Neuronal stem cell (in vitro differentiated cells): ENCODE data around the gene CNIH2.

Source experiments
- DNase-seq: peaks from one replicate; pipeline ENCODE4 v3.0.0-alpha.2; 2013; ENCODE audit warnings: low spot score
- H2AFZ ChIP-seq: one replicate; pipeline ENCODE4 v1.6.1; 2013; ENCODE audit warnings: mild to moderate bottlenecking, low read length, inconsistent platforms
- H2AK5ac ChIP-seq: 2 replicates; pipeline ENCODE4 v1.6.1; 2013; ENCODE audit warnings: low read depth, mild to moderate bottlenecking, inconsistent platforms, low read length, moderate library complexity, mixed read lengths
- H2BK120ac ChIP-seq: 2 replicates; pipeline ENCODE4 v1.6.1; 2013; ENCODE audit warnings: low read depth, mild to moderate bottlenecking, inconsistent platforms, low read length, moderate library complexity, mixed read lengths
- H2BK12ac ChIP-seq: one replicate; pipeline ENCODE4 v1.6.1; 2013; ENCODE audit warnings: low read length, inconsistent platforms
- H2BK15ac ChIP-seq: 2 replicates; pipeline ENCODE4 v1.6.1; 2013; ENCODE audit warnings: mild to moderate bottlenecking, low read length, inconsistent platforms, mixed read lengths
- H2BK5ac ChIP-seq: one replicate; pipeline ENCODE4 v1.6.1; 2013; ENCODE audit warnings: inconsistent platforms, mild to moderate bottlenecking, low read length, moderate library complexity
- H3K14ac ChIP-seq: one replicate; pipeline ENCODE4 v1.6.1; 2013; ENCODE audit warnings: low read length, inconsistent platforms
- H3K18ac ChIP-seq: 2 replicates; pipeline ENCODE4 v1.6.1; 2013; ENCODE audit warnings: low read length, inconsistent platforms
- H3K23ac ChIP-seq: 2 replicates; pipeline ENCODE4 v1.6.1; 2013; ENCODE audit warnings: low read depth, mild to moderate bottlenecking, mixed read lengths, low read length, inconsistent platforms; ENCODE audit not compliant: poor library complexity
- H3K27ac ChIP-seq: replicated peaks from 3 replicates; pipeline ENCODE4 v1.5.1; 2013; ENCODE audit warnings: low read length, inconsistent platforms
- H3K27me3 ChIP-seq, 3 experiments: 2 replicates each; pipeline ENCODE4 v1.6.1; 2013; ENCODE audit warnings: low read length in 3 of 3, mild to moderate bottlenecking in 2 of 3, inconsistent platforms in 1 of 3, low read depth in 1 of 3, mixed read lengths in 1 of 3, moderate library complexity in 1 of 3; ENCODE audit not compliant: control insufficient read depth in 3 of 3, insufficient read depth in 3 of 3
- H3K36me3 ChIP-seq, 2 donors: replicated peaks in 1 of 2; 2 replicates each; pipeline ENCODE4 v1.6.1; 2013; ENCODE audit warnings: low read length in 2 of 2; ENCODE audit not compliant: control insufficient read depth in 2 of 2, insufficient read depth in 2 of 2
- H3K4ac ChIP-seq: 2 replicates; pipeline ENCODE4 v1.6.1; 2013; ENCODE audit warnings: inconsistent platforms, mild to moderate bottlenecking, low read length, moderate library complexity
- H3K4me1 ChIP-seq, 2 donors: 1 replicate in 1 of 2; 2 replicates in 1 of 2; pipeline ENCODE4 v1.6.1; 2013; ENCODE audit warnings: low read length in 2 of 2, low read depth in 1 of 2; ENCODE audit not compliant: control insufficient read depth in 2 of 2, insufficient read depth in 1 of 2
- H3K4me2 ChIP-seq: one replicate; pipeline ENCODE4 v1.6.1; 2013; ENCODE audit warnings: mild to moderate bottlenecking, low read length, inconsistent platforms; ENCODE audit not compliant: insufficient read depth, poor library complexity, severe bottlenecking
- H3K4me3 ChIP-seq, 2 donors: 2 replicates each; pipeline ENCODE4 v1.5.1; 2013; ENCODE audit warnings: low read length in 2 of 2, mild to moderate bottlenecking in 2 of 2, inconsistent platforms in 1 of 2, moderate library complexity in 1 of 2
- H3K79me1 ChIP-seq: one replicate; pipeline ENCODE4 v1.6.1; 2013; ENCODE audit warnings: low read depth, mild to moderate bottlenecking, inconsistent platforms, low read length, moderate library complexity
- H3K9ac ChIP-seq: one replicate; pipeline ENCODE4 v1.6.1; 2013; ENCODE audit warnings: mild to moderate bottlenecking, low read depth, low read length, inconsistent platforms; ENCODE audit not compliant: poor library complexity
- H3K9me3 ChIP-seq, 2 donors: replicated peaks in 1 of 2; 2 replicates each; pipeline versions ENCODE3 to v1.6.1; 2013; ENCODE audit warnings: low read length in 2 of 2, mild to moderate bottlenecking in 2 of 2, inconsistent platforms in 1 of 2, low read depth in 1 of 2, mixed read lengths in 1 of 2, moderate library complexity in 1 of 2; ENCODE audit not compliant: control insufficient read depth in 2 of 2, insufficient read depth in 1 of 2
- H4K8ac ChIP-seq: one replicate; pipeline ENCODE4 v1.6.1; 2013; ENCODE audit warnings: low read depth, mild to moderate bottlenecking, inconsistent platforms, low read length, moderate library complexity
- H4K91ac ChIP-seq: one replicate; pipeline ENCODE4 v1.6.1; 2013; ENCODE audit warnings: low read length, low read depth, mild to moderate bottlenecking, inconsistent platforms; ENCODE audit not compliant: poor library complexity
- WGBS, 2 donors: extraction: QIAGEN DNeasy Blood & Tissue Kit; methylation state at CpG; one replicate each; pipeline ENCODE4 v1.1.7; 2013; ENCODE audit warnings: missing lambda C conversion rate in 2 of 2, mixed read lengths in 1 of 2; ENCODE audit not compliant: insufficient read length in 2 of 2, insufficient replicate concordance in 1 of 2; ENCODE audit errors: extremely low coverage in 2 of 2; 5-methylcytosine and 5-hydroxymethylcytosine counted together

The CNIH2 gene

GRCh38 chr11:66267039-66267378 lies 11.0 kb upstream of the CNIH2 start:
- Histone ChIP-seq H3K4me3 (peak overlapping the region; percentile 75 to 87), H3K4me1 (peaks cover 6% of the 10 kb centered on the region in 2 donors)

GRCh38 chr11:66267379-66268243 lies 10.4 kb upstream of the CNIH2 start:
- Histone ChIP-seq H2BK12ac (no peak overlapping the region), H3K23ac (peak overlapping the region; percentile 91), H3K18ac (peak overlapping the region; percentile 53), H2BK5ac (no peak overlapping the region), H3K4me2 (peak overlapping the region; percentile 74), H3K4me3 (peak overlapping the region; percentile 77 to 87), H3K27ac (peak overlapping the region; percentile 83), H3K4ac (no peak overlapping the region), H3K4me1 (peaks cover 6% of the 10 kb centered on the region in 2 donors), H2AK5ac (peak overlapping the region; percentile 47), H3K36me3 (peaks cover 51 to 64% of the 10 kb centered on the region in 2 donors), H3K9me3 (no peaks in the 10 kb centered on the region), H4K91ac (no peak overlapping the region), H3K9ac (peak overlapping the region; percentile 77), H2AFZ (peak overlapping the region; percentile 86), H2BK15ac (peak overlapping the region; percentile 83), H3K79me1 (peaks cover 11% of the 10 kb centered on the region), H3K27me3 (no peaks in the 10 kb centered on the region), H4K8ac (no peak overlapping the region), H2BK120ac (no peak overlapping the region), H3K14ac (peak overlapping the region; percentile 3)
- WGBS, 2 donors = no CpG with 5 or more reads among the region's 61 CpGs
- DNase-seq = peak; percentile 86

More at GRCh38 chr11:66267039-66267378, 11.0 kb upstream of the CNIH2 start:
- H3K36me3 ChIP-seq = peaks cover 51 to 64% of the 10 kb centered on the region in 2 donors
- no peak overlapping the region for H4K8ac ChIP-seq
- no peaks in the 10 kb centered on the region for H3K27me3 ChIP-seq
- peak overlapping the region; percentile 83 for H2BK15ac ChIP-seq
- DNase-seq = no peak
- H3K9me3 ChIP-seq = no peaks in the 10 kb centered on the region
- no peak overlapping the region for H3K4ac ChIP-seq
- WGBS, 2 donors = no CpG with 5 or more reads among the region's 13 CpGs
- H2BK12ac ChIP-seq = no peak overlapping the region
- H3K23ac ChIP-seq = peak overlapping the region; percentile 91
- peak overlapping the region; percentile 47 for H2AK5ac ChIP-seq
- H3K9ac ChIP-seq = peak overlapping the region; percentile 63
- H2BK5ac ChIP-seq = no peak overlapping the region
- H3K14ac ChIP-seq = peak overlapping the region; percentile 38
- H2BK120ac ChIP-seq = no peak overlapping the region
- H4K91ac ChIP-seq = no peak overlapping the region
- peak overlapping the region; percentile 74 for H3K4me2 ChIP-seq
- peak overlapping the region; percentile 59 for H3K27ac ChIP-seq
- peak overlapping the region; percentile 86 for H2AFZ ChIP-seq
- H3K79me1 ChIP-seq = peaks cover 11% of the 10 kb centered on the region
- peak overlapping the region; percentile 15 for H3K18ac ChIP-seq

DNA sequence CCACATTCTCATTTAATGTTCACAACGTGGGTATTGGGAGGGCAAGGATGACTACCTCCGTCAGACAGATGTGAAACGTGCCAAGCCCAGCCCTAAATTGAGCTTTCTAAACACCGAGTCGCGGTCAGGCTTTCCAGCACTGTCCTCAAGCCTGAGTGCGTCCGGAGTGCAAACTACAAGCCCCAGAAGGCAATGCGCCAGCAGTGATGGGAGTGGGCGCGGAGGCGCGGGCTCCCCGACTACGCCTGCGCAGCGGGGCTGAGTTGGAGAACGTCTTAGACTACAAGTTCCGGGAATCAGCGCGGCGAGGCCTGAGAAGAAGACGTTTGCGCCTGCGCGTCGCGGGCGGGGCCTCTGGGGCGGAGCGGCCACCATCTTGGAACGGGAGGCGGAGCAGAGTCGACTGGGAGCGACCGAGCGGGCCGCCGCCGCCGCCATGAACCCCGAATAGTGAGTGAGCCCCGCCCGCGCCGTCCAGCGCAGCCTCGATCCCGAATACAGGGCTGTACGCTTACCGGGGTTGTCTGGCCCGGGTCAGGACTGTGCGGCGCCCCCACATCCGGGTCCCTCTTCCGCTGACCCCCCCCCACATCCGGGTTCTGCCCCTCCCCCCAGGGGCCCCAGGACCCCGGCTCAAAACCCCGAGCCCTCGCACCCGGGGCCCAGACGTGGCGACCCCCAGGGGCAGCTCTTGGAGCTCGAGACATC lies 9.6 kb upstream of the CNIH2 start, which contains the start of gene RAB1B:
Gene RAB1B, plus strand, starts transcription at position 396 of the 708 bp plus-strand sequence. Its CDS starts 41 bp downstream, at position 437.
- Histone ChIP-seq H3K27ac (peak within 1 kb of the TSS; percentile 98), H4K8ac (no peak within 1 kb of the TSS), H2AFZ (peak within 1 kb of the TSS; percentile 91), H3K4me1 (peaks cover 6% of the 10 kb centered on the region in 2 donors), H2BK15ac (peak within 1 kb of the TSS; percentile 85), H3K14ac (peak within 1 kb of the TSS; percentile 99), H3K18ac (peak within 1 kb of the TSS; percentile 100), H2BK120ac (no peak within 1 kb of the TSS), H3K4me3 (peak within 1 kb of the TSS; percentile 87 to 94), H4K91ac (no peak within 1 kb of the TSS), H3K27me3 (no peaks in the 10 kb centered on the region), H2AK5ac (peak within 1 kb of the TSS; percentile 66), H3K36me3 (peaks cover 52 to 64% of the 10 kb centered on the region in 2 donors), H2BK5ac (peak within 1 kb of the TSS; percentile 98), H3K4me2 (peak within 1 kb of the TSS; percentile 85), H3K79me1 (peaks cover 8% of the 10 kb centered on the region), H3K23ac (peak within 1 kb of the TSS; percentile 98), H3K9me3 (no peaks in the 10 kb centered on the region), H2BK12ac (peak within 1 kb of the TSS; percentile 10), H3K9ac (peak within 1 kb of the TSS; percentile 99), H3K4ac (peak within 1 kb of the TSS; percentile 94)
- DNase-seq = peak; percentile 100
- no CpG with 5 or more reads among the region's 64 CpGs for WGBS, 2 donors
